ENCODE data around the gene SLC6A1.
A peak's percentile ranks its signal among the peaks of the same experiment; 100 is the strongest.

SLC6A1 gene

GRCh38 chr3:11020764-11021163 is 28.2 kb downstream of the SLC6A1 start:
- DNase-seq (ENCODE audit: low spot score), result no peak

DNA sequence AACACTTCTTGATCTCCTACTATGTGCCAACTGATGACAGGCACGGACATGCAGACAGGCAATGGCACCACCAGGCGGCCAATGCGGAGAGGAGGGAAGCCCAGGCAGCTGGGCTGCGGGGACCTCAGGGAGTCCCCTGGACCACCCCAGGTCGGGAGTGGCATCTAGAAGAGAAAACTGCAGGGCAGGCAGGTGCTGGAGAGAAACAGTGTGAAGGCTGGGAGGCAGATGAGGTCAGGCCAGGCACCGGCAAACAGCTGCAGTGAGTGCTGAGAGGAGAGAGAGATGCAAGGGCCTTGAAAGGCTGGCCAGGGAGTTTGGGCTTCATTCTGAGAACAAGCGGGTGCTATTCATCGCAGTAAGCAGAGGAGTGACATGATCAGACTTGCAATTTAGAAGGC is 29.1 kb downstream of the SLC6A1 start:
- DNase-seq (ENCODE audit: low spot score), result no peak

DNA sequence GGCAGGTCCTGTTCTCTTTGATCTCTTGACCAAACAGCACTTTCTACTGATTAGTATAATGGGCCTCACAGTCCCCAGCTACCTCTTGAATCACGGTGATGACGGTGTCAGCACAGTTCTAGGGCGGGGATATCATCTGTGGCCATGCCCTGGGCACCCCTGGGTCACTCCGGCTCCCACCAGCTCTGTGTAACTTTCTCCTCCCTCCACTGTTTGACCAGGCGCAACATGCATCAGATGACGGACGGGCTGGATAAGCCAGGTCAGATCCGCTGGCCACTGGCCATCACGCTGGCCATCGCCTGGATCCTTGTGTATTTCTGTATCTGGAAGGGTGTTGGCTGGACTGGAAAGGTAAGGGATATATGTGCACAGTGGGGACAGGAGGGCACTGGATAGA is 29.6 kb downstream of the SLC6A1 start:
- no peak for DNase-seq (ENCODE audit: low spot score)

GRCh38 chr3:11024181-11024580 is 31.6 kb downstream of the SLC6A1 start:
- DNase-seq (ENCODE audit: low spot score), result no peak

DNA sequence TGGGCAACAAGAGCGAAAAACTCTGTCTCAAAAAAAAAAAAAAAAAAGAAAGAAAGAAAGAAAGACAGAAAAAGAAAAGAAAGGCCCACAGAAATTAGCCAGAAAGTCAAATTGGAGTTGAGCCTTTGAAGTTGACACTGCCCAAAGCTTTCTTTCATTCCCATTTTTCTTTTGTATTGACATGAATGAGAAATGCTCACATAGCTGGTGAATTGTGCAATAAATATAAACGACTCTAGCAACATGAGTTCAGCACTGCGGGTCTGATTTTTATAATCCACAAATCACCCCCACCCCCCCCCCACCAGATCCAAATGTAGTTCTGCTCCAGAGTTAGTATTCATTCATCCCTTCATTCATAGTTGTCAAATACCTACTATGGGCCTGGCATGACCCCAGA is 37.4 kb downstream of the SLC6A1 start:
- no peak for DNase-seq (ENCODE audit: low spot score)

GRCh38 chr3:11033871-11034270 is 41.3 kb downstream of the SLC6A1 start:
- no peak for DNase-seq (ENCODE audit: low spot score)

DNA sequence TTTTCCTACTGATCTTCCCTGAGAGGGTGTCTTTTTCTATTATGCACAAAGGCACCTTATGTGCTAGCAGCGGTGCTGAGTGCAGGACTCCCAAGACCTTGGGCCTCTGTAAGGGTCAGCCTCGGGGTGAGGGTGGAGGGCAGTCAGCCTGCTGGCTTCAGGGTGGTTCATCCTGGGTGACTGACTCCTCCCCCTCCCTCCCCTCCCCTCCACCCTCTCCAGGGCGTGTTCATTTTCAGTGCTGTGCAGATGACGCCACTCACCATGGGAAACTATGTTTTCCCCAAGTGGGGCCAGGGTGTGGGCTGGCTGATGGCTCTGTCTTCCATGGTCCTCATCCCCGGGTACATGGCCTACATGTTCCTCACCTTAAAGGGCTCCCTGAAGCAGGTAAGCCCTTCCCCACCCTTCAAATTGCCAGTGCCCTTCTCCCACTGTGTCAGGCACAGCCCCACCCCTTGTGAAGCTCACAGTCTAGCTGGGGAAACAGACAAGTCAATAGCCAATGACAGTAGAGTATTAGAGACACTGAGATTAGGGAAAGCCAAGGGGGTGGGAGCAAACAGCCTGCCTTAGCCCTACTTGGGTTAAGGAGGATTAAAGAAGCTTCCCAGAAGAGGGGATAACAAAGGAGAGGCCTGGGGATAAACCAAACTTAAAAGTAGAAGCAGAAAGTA is 41.9 kb downstream of the SLC6A1 start:
- DNase-seq (ENCODE audit: low spot score), result no peak

- no peak for DNase-seq (ENCODE audit: low spot score)
Measured at GRCh38 chr3:11035757-11036505, 43.4 kb downstream of the SLC6A1 start.

GRCh38 chr3:11037241-11037873 is 44.8 kb downstream of the SLC6A1 start:
- no peak for DNase-seq (ENCODE audit: low spot score)

DNA sequence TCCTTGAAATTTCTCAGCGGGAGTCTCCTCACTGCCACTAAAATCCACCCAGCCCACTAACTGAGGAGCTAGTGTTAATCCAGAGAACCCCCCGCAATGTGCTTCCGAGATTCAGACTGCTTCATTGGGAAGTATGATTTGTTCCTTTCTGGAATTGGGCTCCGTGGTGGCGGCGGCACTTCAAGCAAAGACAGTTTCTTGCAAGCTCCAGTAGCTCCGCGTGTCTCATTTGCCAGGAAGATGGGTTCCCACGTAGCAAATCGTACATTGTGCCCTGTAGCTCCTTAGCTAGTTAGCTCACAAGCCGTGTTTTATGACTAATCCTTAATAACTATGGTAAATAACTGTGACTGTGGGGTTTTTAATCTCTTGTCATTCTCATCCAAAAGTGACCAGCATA is 45.4 kb downstream of the SLC6A1 start:
- DNase-seq (ENCODE audit: low spot score), result no peak

DNA sequence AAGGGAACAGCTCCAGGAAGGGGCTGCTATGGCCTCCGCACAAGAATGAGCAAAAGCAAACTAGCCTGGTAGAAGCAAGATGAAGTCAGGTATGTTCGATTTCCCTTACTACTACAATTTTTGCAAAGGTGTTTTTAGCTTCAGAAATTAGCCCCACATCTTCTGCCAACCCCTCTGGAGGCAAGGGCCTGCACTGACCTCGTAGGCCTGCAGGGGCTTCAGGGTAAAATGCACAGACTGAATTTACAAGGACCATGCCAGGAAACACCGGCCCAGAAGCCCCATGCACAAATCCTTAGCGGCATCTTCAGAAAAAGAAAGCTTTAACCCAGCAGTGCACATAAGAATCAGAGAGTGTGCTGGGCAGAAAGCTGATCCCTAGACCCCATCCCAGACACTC is 53.0 kb downstream of the SLC6A1 start:
- DNase-seq (ENCODE audit: low spot score), result no peak

- DNase-seq (ENCODE audit: low spot score), result no peak
Measured at GRCh38 chr3:11047500-11047899, 55.0 kb downstream of the SLC6A1 start.

DNA sequence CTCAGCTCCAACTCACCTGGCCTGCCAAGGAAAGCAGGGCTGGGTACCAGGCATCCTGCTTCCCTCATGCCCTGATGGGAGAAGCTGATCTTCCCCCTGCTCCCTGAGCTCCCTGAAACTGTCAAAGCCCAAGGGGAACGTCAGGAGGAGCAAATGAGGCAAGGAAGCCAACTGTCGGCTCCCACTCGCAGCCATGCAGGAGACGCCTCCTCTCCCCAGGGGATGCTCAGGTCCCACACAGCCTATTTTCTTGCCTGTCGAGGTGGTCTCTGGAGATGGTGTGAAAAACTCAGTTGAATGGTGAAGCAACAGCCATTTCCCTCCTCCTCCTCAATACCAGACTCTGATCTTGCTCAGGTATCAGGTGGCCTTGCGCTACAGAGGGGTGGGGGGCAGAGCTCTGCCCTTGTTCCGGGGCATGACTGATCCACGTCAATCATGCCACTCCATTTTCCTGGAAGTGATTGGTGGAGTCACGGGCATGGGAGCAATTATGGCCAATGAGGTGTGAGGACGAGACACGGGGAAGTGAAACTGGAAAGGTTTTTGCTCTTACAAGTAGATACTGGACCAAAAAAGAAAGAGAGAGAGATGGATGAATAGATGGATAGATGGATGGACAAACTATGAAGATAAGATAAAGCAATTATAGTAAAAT is 58.2 kb downstream of the SLC6A1 start:
- no peak for DNase-seq (ENCODE audit: low spot score)

- DNase-seq (ENCODE audit: low spot score), result no peak
Measured at GRCh38 chr3:11053926-11054503, 61.5 kb downstream of the SLC6A1 start.

- no peak for DNase-seq (ENCODE audit: low spot score)
Measured at GRCh38 chr3:11054739-11055438, 62.3 kb downstream of the SLC6A1 start.

- no peak for DNase-seq (ENCODE audit: low spot score)
Measured at GRCh38 chr3:11055496-11055895, 62.9 kb downstream of the SLC6A1 start.

DNA sequence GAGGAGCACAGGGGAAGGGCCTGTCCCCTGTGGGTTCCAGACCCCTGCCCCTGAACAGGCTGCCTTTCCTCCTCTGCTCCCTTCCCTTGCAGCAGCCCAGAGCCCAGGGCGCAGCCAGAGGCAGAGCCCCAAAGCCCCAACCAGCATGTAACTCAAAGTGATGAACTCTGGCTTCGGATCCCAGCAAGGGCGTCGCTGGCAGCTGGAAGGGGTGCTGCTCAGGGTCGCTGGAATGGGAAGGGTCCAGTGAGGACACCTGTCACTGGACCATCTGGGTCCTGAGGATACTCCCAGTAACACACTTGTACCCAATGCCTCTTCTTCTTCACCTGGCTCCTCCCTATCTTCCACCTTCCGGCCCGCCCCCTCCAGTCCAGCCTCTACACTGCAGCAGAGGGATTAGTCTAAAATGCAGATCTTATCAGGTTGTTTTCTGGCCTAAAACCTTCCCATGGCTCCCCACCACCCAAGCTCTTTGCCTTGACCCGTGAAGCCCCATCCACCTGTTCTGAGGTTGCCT is 64.0 kb downstream of the SLC6A1 start:
- no peak for DNase-seq (ENCODE audit: low spot score)

DNA sequence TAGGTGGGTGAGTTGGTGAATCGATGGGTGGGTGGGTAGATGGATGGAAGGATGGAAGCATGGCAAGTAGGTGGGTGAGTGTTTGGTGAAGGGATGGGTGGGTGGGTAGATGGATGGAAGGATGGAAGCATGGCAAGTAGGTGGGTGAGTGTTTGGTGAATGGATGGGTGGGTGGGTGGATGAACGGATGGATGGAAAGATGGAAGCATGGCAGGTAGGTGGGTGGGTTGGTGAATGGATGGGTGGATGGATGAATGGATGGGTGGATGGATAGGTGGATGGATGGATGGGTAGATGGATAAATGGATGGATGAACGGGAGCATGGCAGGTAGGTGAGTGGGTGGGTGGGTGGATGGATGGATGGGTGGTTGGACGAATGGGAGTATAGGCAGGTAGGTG is 65.1 kb downstream of the SLC6A1 start:
- no peak for DNase-seq (ENCODE audit: low spot score)

DNA sequence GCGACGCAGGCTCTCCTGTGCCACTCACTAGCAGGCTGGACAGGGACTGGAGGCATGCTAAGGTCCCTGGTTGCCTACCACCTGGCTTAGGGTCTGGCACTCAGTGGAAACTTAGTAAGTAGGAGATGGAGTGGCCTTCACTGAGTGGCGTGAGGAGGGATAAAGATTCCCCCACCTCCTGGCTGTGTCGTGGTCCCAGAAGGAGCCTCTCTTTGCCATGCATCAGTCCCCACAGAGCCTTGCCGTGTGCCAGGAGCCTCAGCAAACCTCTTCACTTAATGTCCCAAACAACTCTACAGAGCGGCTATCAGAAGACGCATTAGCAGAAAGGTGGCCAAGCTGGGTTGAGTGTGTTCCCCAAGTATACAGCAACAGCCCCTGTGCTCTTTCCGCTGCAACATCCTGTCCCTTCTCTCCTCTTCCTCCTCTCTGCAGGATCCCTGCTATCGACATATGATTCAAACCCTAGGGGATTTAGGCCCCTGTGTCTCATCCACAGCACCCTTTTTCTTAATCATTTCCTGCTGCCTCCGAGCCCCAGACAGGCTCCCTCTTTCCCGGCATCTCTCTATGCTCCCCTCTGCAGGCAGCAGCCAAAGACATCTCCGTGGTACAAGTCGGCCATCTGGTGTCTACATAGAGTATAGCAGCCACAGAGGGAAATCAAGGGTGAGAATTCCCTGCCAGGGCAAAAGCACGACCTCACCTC is 66.7 kb downstream of the SLC6A1 start:
- DNase-seq (ENCODE audit: low spot score), result peak; percentile 81

- DNase-seq (ENCODE audit: low spot score), result no peak
Measured at GRCh38 chr3:11059799-11060115, 67.2 kb downstream of the SLC6A1 start.

Data from ecto neural progenitor cell (in vitro differentiated cells).